Naive B cell (primary cell): ENCODE data around the gene FZR1. TPM values are rescaled to one million over a fixed set of nuclear protein-coding genes. Genes with fewer than 3 reads are reported as not detected.

Experiments
- ATAC-seq, 2 donors: fragments of 150-1000 bp; cut with Tn5 transposase; 2 replicates each; pipeline ENCODE4 v1.10.0; 2021; ENCODE audit warnings: low read depth in 2 of 2, mild to moderate bottlenecking in 2 of 2, moderate library complexity in 2 of 2
- DNase-seq: peaks from one replicate; pipeline ENCODE4 v3.0.0; 2022
- H3K27ac Mint-ChIP-seq, 6 donors: one replicate each; pipeline ENCODE4 v1.8.0; 2020 to 2022; ENCODE audit warnings: mild to moderate bottlenecking in 6 of 6, mixed read lengths in 6 of 6, moderate library complexity in 5 of 6, inconsistent platforms in 2 of 6
- H3K27me3 Mint-ChIP-seq, 3 donors: one replicate each; pipeline ENCODE4 v1.8.0; 2021 to 2022; ENCODE audit warnings: mixed read lengths in 3 of 3, mild to moderate bottlenecking in 1 of 3
- H3K36me3 Mint-ChIP-seq, 2 donors: one replicate each; pipeline ENCODE4 v1.8.0; 2020 to 2022; ENCODE audit warnings: mixed read lengths in 2 of 2, inconsistent platforms in 1 of 2, mild to moderate bottlenecking in 1 of 2
- H3K4me1 Mint-ChIP-seq, 3 donors: one replicate each; pipeline ENCODE4 v1.8.0; 2020 to 2022; ENCODE audit warnings: mixed read lengths in 3 of 3, inconsistent platforms in 1 of 3, mild to moderate bottlenecking in 1 of 3, moderate library complexity in 1 of 3
- H3K4me3 Mint-ChIP-seq, 8 donors: one replicate each; pipeline ENCODE4 v1.8.0; 2020 to 2022; ENCODE audit warnings: mild to moderate bottlenecking in 8 of 8, mixed read lengths in 8 of 8, moderate library complexity in 8 of 8, inconsistent platforms in 2 of 8
- H3K9me3 Mint-ChIP-seq, 7 donors: one replicate each; pipeline ENCODE4 v1.8.0; 2020 to 2022; ENCODE audit warnings: mixed read lengths in 7 of 7, mild to moderate bottlenecking in 5 of 7, inconsistent platforms in 2 of 7, moderate library complexity in 1 of 7
- polyA plus RNA-seq, 6 donors: library from polyadenylated mRNA; unstranded; fragments of 300-500 nt; fragmentation: Illumina TruSeq; gene quantifications; one replicate each; pipeline ENCODE4 v1.2.3, GENCODE V29; 2021; ENCODE audit warnings: low read depth in 6 of 6

Gene FZR1
- polyA plus RNA-seq, 6 donors from 2014 or later, result 5.8 to 20.0 (median 10.7) TPM

DNA sequence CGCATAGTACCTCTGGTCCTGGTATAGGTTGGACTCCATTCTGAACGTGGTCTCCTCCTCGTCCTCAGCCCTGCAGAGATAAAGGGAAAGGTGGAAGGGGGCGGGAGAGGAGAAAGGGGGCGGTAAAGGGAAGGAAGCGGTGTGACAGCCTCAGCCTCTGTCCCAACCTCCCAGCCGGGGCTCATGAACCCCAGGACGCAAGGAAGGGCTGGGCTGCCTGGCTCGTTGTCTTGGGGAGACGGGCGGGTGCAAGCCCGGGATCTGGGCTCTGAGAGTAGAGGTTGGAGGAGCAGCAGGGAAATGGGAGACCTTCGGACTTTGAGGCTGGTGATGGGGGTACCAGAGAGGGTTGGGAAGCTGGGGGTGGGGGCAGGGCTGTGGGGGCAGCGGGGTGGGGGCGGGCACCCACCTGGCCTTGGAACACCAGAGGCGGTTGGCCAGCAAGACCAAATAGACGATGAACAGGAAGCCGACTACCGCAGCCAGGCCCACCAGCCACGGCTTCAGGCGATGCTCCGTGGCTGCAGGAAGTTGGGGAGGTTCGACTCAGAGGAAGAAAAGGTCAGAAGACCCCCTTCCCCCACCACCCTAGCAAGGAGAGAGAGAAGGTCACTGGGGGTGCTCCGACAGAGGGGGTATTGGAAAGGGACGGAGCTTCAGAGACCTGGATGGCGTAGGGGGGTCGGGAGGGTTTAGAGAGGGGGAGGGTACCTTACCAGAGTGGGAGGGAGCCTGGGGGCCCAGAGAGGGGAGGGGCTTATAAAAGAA is 27.5 kb upstream of the FZR1 start:
- H3K9me3 Mint-ChIP-seq, result peaks cover 0 to 5% (median 0%) of the 10 kb centered on the region in 7 donors
- peak; percentile 19 for DNase-seq
- peak overlapping the region in 2 of 6 donors; percentile 44 to 90 for H3K27ac Mint-ChIP-seq
- H3K27me3 Mint-ChIP-seq, result peaks cover 0 to 10% (median 9%) of the 10 kb centered on the region in 3 donors
- peak; percentile 4 to 16 for ATAC-seq
- H3K4me3 Mint-ChIP-seq, result peak overlapping the region; percentile 7 to 87 (median 82)
- H3K36me3 Mint-ChIP-seq, result peaks cover 0 to 9% of the 10 kb centered on the region in 2 donors
- peaks cover 22 to 24% (median 22%) of the 10 kb centered on the region in 3 donors for H3K4me1 Mint-ChIP-seq

DNA sequence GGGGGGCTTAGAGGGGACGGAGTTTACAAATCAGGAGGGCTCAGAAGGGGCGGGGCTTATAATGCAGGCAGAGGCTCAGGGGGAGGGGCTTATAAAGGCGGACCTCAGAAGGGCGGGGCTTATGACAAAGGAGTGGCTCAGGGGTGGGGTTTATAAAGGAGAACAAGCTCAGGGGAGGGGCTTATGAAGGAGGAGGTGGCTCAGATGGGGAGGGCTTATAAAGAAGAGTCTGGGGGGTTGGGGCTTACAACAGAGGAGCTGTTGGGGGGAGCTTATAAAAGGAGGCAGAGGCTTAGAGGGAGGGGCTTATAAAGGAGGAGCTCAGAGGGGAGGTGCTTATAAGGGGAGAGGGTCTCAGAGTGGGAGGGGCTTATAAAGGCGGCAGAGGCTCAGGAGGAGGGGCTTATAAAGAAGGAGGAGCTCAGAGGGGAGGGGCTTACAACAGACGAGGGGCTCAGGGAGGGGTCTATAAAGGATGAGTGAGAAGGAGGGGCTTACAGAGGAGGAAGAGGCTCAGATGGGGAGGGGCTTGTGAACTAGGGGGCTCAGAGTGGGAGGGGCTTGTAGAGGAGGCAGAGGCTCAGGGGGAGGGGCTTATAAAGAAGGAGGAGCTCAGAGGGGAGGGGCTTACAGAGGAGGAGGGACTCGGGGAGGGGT is 26.8 kb upstream of the FZR1 start:
- H3K4me1 Mint-ChIP-seq, result peaks cover 22 to 24% (median 22%) of the 10 kb centered on the region in 3 donors
- DNase-seq, result peak; percentile 68
- H3K27ac Mint-ChIP-seq, result peak overlapping the region in 2 of 6 donors; percentile 36 to 90
- H3K4me3 Mint-ChIP-seq, result peak overlapping the region; percentile 7 to 87 (median 75)
- peaks cover 0 to 10% (median 9%) of the 10 kb centered on the region in 3 donors for H3K27me3 Mint-ChIP-seq
- H3K36me3 Mint-ChIP-seq, result peaks cover 0 to 9% of the 10 kb centered on the region in 2 donors
- ATAC-seq, result peak; percentile 88 to 89
- peaks cover 0 to 5% (median 0%) of the 10 kb centered on the region in 7 donors for H3K9me3 Mint-ChIP-seq

DNA sequence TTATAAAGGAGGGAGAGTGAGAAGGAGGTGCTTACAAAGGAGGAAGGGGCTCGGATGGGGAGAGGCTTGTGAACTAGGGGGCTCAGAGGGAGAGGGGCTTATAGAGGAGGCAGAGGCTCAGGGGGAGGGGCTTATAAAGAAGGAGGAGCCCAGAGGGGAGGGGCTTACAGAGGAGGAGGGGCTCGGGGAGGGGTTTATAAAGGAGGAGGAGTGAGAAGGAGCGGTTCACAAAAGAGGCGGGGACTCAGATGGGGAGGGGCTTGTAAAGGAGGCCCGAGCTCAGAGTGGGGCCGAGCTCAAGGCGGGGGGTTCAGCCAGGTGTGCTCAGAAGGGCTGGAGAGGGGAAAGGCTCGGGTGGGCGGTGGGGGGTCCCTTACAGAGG is 26.3 kb upstream of the FZR1 start:
- H3K4me1 Mint-ChIP-seq, result peaks cover 24 to 26% (median 24%) of the 10 kb centered on the region in 3 donors

DNA sequence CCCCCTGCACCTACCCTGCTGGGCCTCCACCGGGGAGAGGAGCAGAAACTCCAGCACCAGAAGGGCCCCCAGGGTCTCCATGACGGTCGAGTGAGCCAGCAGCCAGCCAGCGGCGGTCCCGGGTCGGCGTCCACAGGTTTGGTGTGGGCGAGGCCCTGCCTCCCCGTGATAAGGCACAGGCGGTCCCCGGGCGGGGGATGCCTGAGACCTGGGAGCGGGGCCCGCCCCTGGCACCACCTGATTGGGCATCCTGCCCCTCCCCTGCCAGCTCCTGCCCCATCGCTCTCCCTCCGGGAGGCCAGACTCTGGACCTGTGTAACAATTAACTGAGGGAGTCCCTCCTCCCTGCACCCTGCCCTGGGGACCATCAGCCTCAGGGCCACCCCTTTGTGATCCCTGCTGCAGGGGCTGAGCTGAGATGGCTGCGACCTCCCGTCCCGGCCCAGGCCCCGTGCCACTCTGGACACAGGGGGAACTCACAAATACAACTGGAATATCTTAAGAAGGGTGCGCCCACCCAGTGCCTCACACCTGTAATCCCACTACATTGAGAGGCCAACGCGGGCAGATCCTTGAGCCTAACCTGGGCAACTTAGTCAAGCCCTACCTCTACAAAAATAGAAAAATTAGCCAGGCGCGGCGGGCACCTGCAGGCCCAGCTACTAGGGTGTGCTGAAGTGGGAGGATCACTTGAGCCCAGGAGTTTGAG is 25.6 kb upstream of the FZR1 start, which contains the start of gene SMIM24:
Gene SMIM24 (minus strand): TSS at position 143 of the 709 bp plus-strand sequence. CDS start 62 bp downstream, at position 81.
- Mint-ChIP-seq H3K4me3 (peak within 1 kb of the TSS in 7 of 8 donors; percentile 2 to 70 (median 42)), H3K9me3 (peaks cover 0 to 5% (median 0%) of the 10 kb centered on the region in 7 donors), H3K36me3 (peaks cover 0 to 9% of the 10 kb centered on the region in 2 donors), H3K27me3 (peaks cover 0 to 18% (median 14%) of the 10 kb centered on the region in 3 donors), H3K27ac (peak within 1 kb of the TSS in 3 of 6 donors; percentile 36 to 90 (median 54)), H3K4me1 (peaks cover 24 to 30% (median 26%) of the 10 kb centered on the region in 3 donors)
- ATAC-seq (no peak), DNase-seq (no peak)

More for the DNA sequence above, 26.3 kb upstream of the FZR1 start:
- H3K27me3 Mint-ChIP-seq, result peaks cover 0 to 13% (median 10%) of the 10 kb centered on the region in 3 donors
- peaks cover 0 to 9% of the 10 kb centered on the region in 2 donors for H3K36me3 Mint-ChIP-seq
- H3K27ac Mint-ChIP-seq, result peak overlapping the region in 2 of 6 donors; percentile 54 to 63
- peaks cover 0 to 5% (median 0%) of the 10 kb centered on the region in 7 donors for H3K9me3 Mint-ChIP-seq
- ATAC-seq (peak; percentile 9 to 38), DNase-seq (no peak)
- peak overlapping the region in 4 of 8 donors; percentile 2 to 70 (median 48) for H3K4me3 Mint-ChIP-seq

DNA sequence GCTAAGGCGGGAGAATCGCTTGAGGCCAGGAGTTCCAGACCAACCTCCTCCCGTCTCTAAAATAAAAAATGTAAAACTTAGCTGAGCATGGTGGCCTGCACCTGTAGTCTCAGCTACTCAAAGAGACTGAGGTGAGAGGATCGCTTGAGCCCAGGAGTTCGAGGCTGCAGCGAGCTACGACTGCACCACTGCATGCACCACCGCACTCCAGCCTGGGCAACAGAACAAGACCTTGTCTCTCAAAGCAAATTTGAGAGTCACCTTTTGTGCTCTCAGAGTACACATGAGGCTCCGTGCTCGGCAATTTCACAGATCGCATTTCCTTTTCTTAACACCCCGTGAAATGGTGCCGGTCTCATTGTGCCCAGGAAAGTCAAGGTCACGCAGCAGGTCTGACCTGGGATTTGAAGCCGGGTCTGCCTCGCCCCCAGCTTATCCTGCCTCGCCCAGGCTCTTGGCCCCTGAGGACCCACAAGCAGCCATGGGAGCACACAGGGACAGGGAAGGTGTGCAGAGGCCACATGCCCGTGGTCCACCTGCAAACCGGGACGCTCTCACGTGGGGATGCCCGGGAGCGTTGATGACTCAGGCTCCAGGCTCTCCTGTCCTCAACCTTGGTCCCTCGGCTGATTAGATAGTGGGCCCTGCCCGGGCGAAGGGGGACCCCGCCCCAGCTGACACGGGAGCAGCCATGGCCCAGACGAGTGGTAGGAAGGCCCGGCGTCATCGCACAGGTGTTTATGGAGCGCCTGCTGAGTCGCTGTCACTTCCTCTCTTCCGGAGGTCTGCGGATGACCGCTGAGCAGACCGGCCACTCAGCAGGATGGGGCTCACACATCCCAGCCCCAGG is 24.6 kb upstream of the FZR1 start:
- Mint-ChIP-seq H3K4me1 (peaks cover 24 to 30% (median 26%) of the 10 kb centered on the region in 3 donors), H3K36me3 (peaks cover 0 to 9% of the 10 kb centered on the region in 2 donors), H3K27ac (no peak overlapping the region), H3K27me3 (peaks cover 0 to 18% (median 14%) of the 10 kb centered on the region in 3 donors), H3K4me3 (peak overlapping the region in 1 of 8 donors; percentile 60), H3K9me3 (peaks cover 0 to 5% (median 0%) of the 10 kb centered on the region in 7 donors)
- DNase-seq (no peak), ATAC-seq (no peak)

DNA sequence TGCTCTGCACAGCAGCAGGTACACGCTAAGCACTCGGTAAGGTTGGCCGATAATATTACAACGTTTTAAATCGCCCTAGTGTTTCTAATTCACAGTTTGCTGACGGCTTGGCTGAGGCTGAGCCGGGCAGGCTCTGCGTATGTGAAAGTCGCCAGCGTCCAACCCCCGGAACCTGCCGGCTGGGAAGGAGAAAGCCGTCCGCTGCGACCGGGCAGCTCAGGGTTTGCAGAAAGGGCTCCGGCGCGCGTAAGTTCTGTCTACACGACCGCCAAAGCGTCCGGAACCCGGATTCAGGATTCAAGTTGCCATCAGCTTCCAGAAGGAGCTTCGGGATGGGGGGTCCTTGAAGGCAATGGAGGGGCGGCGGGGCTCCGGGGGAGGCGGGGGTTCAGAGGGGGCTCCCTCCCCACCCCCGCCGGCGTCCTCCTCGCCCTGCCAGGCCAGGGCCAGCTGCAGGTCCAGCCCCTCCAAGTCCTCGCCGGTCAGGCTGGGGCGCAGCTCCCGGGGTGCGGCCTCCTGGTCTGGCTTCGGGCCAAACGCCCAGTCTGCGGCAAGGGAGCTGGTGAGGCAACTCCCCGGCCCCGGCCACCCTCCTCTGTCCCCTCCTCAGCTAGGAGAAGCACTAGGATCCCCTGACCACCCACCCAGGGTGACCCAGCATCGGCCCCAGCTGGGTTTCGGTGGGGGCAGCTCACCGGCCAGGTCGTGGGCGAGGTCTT is 23.4 kb upstream of the FZR1 start:
- Mint-ChIP-seq H3K4me1 (peaks cover 24 to 30% (median 26%) of the 10 kb centered on the region in 3 donors), H3K36me3 (peaks cover 0 to 9% of the 10 kb centered on the region in 2 donors), H3K4me3 (peak overlapping the region in 1 of 8 donors; percentile 6), H3K9me3 (peaks cover 0 to 5% (median 0%) of the 10 kb centered on the region in 7 donors), H3K27ac (no peak overlapping the region), H3K27me3 (peaks cover 0 to 18% (median 14%) of the 10 kb centered on the region in 3 donors)
- DNase-seq (no peak), ATAC-seq (no peak)

DNA sequence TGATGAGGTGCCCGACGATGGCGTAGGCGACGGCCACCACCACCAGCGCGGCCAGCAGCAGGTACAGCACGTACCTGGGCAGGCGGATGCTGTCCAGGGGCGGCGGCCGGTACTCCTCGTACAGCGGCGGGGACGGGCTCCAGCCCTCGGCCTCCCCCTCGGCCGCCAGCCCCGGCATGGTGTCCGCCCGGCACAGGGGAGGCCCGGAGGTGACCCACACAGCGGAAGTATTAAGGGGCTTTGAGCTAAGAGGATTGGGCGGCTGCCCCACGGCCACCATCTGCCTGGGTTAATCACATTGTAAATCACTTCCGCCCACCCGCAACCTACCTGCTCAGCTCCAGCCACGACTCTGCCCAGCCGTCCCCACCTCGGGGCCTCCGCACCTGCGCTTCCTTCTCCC is 22.9 kb upstream of the FZR1 start, which contains the start of gene SMIM44:
Gene SMIM44 (minus strand): TSS at position 216 of the 403 bp plus-strand sequence. CDS start 38 bp downstream, at position 178.
- Mint-ChIP-seq H3K27ac (no peak within 1 kb of the TSS), H3K4me1 (peaks cover 21 to 26% (median 22%) of the 10 kb centered on the region in 3 donors), H3K36me3 (peaks cover 0 to 9% of the 10 kb centered on the region in 2 donors), H3K9me3 (peaks cover 0 to 5% (median 0%) of the 10 kb centered on the region in 7 donors), H3K4me3 (peak within 1 kb of the TSS in 1 of 8 donors; percentile 6), H3K27me3 (peaks cover 0 to 18% (median 8%) of the 10 kb centered on the region in 3 donors)
- ATAC-seq, result no peak
- no peak for DNase-seq

DNA sequence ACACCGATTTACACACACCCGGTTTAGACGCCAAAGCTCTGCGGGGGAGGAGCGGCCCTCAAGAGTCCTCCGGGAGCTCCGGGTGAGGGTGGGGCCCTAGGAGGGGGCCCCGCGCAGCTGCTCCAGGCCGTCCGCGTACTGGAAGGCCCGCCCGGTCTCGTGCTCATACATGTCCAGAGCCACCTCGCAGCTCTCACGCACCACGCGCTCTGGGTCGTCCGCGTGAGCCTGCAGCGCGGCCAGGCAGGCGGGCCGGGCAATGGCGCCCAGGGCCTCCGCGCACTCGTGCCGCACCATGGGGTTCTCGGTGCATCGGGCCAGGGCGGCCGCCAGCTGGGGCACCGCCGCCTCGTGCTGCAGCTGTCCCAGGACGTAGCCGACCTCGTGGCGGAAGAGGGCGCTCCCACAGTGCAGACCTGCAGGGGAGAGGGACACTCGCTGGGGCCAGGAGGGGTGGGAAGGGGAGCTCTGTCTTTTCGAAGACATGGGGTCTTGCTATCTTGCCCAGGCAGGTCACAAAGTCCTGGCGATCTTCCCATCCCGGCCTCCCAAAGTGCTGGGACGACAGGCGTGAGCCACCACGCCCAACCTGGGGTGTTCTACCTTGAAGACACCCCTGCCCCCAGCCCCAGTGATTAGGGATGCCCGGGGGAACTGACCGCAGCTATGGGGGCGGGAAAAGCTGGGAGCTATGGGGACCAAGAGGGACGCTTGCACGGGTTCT is 14.6 kb upstream of the FZR1 start:
- DNase-seq (no peak), ATAC-seq (no peak)
- Mint-ChIP-seq H3K4me3 (peak overlapping the region in 1 of 8 donors; percentile 42), H3K27me3 (no peaks in the 10 kb centered on the region), H3K27ac (no peak overlapping the region), H3K4me1 (peaks cover 0 to 4% (median 2%) of the 10 kb centered on the region in 3 donors), H3K9me3 (no peaks in the 10 kb centered on the region), H3K36me3 (peaks cover 0 to 6% of the 10 kb centered on the region in 2 donors)

DNA sequence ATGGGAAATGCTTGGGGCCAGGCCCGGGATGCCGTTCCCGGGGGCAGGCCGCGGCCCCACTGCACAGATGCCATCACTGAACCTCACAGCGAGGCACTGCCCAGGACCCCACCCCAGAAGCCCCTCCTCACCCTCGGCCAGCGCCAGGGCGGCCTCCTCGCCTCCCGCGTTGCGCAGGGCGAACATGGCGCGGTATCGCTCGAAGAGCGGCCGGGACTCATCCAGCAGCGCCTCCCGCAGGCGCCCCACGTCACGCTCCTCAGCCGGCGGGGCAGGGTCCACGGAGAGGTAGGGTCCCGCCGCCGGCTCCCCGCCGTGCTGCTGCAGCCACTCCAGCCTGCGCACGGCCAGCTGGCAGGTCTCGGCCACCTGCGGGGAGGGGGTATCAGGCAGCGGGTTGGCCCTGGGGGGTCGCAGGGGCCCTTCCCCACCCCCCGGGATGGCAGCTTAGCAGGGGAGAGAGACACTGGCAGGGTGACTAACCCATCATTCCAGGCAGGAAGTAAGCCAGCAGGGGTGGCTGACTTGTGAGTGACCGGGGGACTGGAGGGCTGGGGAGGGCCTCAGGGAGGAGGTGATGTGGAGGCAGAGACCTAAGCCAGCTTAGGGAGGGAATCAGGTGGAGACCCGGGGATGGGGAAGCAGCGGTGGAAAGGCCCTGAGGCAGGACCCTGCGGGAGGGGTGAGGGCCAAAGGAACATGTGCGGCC is 13.8 kb upstream of the FZR1 start:
- no peak for DNase-seq
- H3K27ac Mint-ChIP-seq, result peak overlapping the region in 1 of 6 donors; percentile 72
- no peak overlapping the region for H3K4me3 Mint-ChIP-seq
- ATAC-seq, result no peak
- peaks cover 0 to 6% (median 4%) of the 10 kb centered on the region in 3 donors for H3K4me1 Mint-ChIP-seq
- no peaks in the 10 kb centered on the region for H3K9me3 Mint-ChIP-seq
- H3K27me3 Mint-ChIP-seq, result no peaks in the 10 kb centered on the region
- H3K36me3 Mint-ChIP-seq, result peaks cover 0 to 6% of the 10 kb centered on the region in 2 donors

DNA sequence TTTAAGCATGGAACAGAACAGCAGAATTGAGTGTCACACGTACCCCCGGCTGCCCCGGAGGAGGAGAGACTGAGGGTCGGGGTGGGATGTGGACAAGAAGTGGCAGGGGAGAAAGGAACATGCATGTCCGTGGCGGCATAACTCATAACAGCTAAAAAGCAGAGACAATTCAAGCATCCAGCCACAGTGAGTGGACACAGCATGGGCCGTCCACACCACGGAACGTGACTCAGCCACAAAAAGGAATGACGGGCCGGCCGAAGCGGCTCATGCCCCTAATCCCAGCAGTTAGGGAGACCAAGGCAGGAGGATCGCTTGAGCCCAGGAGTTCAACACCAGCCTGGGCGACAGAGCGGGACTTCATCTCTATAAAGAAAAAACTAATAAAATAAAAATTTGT is 13.2 kb upstream of the FZR1 start:
- H3K36me3 Mint-ChIP-seq, result peaks cover 0 to 6% of the 10 kb centered on the region in 2 donors
- no peak for DNase-seq
- H3K27ac Mint-ChIP-seq, result no peak overlapping the region
- ATAC-seq, result no peak
- H3K4me1 Mint-ChIP-seq, result peaks cover 2 to 11% (median 6%) of the 10 kb centered on the region in 3 donors
- H3K4me3 Mint-ChIP-seq, result no peak overlapping the region
- no peaks in the 10 kb centered on the region for H3K9me3 Mint-ChIP-seq
- H3K27me3 Mint-ChIP-seq, result no peaks in the 10 kb centered on the region

DNA sequence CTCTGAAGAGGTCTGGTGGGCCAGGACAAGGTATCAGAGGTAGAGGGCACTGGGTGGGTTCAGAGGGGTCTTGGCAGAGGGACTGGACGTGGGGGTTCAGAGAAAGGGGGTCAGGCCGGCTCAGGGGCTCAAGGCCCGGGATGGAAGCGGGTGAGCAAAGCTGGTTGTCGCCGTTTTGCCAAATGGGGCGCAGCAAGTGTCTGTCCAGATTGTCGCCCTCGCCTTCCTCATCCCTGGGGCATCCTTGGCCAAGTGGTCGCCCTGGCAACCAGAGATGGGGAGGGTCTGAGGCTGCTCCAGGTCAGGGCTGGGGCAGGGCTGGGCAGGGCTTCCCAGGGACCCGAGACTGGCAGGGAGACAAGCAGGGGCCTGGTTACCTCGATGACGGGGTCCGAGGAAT is 12.5 kb upstream of the FZR1 start:
- Mint-ChIP-seq H3K4me3 (no peak overlapping the region), H3K27ac (no peak overlapping the region), H3K27me3 (no peaks in the 10 kb centered on the region), H3K4me1 (peaks cover 8 to 14% (median 8%) of the 10 kb centered on the region in 3 donors), H3K9me3 (no peaks in the 10 kb centered on the region), H3K36me3 (peaks cover 0 to 6% of the 10 kb centered on the region in 2 donors)
- ATAC-seq (no peak), DNase-seq (no peak)
